ENCODE measurements around the gene DDX47. TPM values are rescaled to one million over a fixed set of nuclear protein-coding genes. Genes with fewer than 3 reads are reported as not detected.
"Not testable (repeated sequence)": the region's sequence is repeated elsewhere in the genome, so short reads cannot be mapped to it uniquely, and the experiment has no call there.

Gene DDX47
- total RNA-seq, 1 experiment from 2014 or later, result 46.9 TPM

DNA sequence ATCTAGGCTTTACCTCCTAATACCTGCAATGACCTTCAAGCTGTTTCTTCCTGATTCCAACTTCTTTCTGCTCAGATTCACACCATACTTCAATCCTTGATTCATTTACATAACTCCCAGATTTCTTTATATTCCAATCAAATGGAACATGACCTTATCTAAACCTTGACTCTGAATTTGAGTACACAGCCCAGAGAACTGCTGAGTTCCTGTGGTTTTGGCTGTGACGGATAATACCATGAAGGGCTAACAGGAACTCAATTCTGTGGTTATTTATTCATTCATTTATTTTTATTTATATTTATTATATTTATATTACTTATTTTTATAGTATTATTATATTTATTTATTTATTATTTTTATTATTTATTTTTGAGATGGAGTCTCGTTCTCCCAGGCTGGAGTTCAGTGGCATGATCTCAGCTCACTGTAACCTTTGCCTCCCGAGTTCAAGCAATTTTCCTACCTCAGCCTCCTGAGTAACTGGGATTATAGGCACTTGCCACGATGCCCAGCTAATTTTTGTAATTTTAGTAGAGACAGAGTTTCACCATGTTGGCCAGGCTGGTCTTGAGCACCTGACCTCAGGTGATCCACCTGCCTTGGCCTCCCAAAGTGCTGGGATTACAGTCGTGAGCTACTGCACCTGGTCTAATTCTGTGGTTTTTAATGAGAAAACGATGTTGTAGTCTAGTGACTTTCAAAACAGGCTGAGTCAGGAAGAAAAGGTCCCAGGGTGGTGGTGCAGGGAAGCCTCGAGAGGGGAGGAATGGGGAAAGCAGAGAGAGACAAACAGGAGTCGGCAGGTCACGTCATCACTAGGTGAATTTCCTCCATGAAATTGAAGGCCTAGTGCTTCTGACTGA lies 16.0 kb upstream of the DDX47 start:
- DNase-seq (ENCODE audit: low spot score), result no peak

DNA sequence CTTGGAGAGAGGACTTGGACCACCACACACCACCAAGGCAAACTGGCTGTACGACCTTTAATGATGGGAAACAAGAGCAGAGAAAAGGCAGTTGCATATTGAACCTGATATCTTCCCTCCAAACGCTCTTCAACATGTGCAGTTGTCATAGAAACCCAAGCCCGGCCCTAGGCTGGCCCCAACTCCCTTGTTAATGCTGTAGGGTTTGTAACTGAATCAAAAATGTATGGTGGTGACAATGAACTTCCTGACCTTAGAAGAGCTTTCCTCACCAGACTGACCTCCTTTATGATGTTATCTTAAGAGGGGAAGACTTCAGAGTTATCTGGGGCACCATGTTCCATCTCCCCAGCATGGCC lies 15.4 kb upstream of the DDX47 start:
- DNase-seq (ENCODE audit: low spot score), result no peak

DNA sequence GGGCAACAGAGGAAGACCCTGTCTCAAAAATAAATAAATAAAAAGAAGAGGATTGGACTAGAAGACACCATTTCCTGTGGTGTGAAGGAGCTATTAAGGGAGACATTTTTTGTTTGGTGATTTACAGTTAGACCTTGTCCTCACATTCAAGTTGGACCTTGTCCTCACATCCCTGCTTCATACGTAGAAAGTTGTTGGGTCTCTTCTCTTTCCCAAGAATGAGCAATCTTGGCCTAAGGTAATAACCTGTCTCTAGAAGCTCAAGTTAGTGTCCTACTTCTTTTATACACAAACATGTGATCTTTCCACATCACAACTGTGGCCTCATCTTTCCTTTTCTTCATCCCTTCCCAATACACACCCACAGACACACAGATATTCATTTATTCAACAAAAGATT lies 14.7 kb upstream of the DDX47 start:
- DNase-seq (ENCODE audit: low spot score), result no peak

DNA sequence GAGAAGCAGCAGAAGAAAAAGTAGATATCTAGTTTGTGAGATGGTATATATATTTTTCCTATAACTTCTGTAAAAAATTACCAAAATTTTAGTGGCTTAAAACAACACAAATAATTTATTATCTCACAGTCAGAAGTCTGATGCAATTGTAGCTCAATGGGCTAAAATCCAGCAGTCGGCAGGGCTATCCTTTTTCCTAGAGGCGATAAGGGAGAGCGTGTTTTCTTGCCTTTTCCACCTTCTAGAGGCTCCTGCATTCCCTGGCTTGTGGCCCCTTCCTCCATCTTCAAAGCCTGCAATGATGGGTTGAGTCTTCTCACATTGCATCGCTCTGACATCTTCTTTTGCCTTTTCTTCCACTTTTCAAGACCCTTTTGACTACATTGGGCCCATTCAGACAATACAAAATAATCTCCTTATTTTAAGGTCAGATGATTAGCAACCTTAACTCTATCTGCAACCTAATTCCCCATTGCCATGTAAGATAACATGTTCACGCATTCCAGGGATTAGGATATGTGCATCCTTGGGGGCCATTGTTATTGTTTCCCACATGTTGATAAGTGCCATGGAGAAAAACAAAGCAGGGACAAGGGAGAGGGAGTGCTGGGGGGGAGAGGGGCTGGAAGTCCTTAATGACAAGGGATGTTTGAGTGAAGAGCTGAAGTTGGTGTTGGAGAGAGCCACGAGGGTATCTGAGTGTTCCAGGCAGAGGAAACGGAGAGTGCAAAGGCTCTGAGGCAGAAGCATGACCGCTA lies 13.8 kb upstream of the DDX47 start:
- DNase-seq (ENCODE audit: low spot score), result no peak

DNA sequence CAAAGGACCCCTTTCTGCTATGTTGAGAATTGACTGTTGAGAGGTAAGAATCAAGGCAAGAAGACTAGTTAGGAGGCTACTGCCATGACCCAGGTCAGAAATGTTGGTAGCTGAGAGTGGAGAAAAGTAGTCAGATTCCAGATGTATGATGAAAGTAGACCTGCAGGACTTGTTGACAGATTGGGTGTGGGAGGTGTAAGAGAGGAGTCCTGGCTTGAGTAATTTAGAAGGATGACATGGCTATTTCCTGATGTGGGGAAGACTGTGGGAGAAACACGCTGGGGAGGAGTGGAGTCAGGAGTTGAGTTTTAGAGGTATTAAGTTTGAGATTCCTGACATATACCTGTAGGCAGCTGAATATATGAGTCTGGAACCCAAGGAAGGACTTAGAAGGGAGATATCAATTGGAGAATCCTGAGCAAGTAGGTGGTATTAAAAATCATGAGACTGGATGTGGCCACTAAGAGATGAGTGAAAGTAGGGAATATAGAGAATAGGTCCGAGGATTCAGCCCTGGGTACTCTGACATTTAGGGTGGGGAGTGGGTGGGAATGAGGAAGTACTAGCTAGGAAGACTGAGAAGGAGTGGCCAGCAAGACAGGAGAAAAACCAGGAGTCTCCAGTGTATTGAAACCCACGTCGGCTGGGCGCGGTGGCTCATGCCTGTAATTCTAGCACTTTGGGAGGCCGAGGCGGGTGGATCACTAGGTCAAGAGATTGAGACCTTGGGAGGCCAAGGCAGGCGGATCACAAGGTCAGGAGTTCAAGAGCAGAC lies 12.6 kb upstream of the DDX47 start:
- DNase-seq (ENCODE audit: low spot score), result peak; percentile 22

DNA sequence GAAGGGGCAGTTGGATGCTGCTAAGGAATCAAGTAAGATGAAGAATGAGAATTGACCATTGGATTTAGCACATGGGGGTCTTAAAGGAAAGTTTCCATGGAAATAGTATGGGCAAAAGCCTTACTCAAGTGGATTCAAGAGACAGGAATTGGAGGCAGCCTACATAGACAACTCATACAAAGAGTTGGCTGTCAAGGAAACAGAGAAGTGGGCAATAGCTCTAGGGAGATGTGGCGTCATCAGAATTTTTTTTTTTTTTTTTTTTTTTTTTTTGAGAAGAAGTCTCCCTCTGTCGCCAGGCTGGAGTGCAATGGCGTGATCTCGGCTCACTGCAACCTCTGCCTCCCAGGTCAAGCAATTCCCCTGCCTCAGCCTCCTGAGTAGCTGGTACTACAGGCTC lies 11.5 kb upstream of the DDX47 start:
- not testable (repeated sequence) for DNase-seq (ENCODE audit: low spot score)

DNA sequence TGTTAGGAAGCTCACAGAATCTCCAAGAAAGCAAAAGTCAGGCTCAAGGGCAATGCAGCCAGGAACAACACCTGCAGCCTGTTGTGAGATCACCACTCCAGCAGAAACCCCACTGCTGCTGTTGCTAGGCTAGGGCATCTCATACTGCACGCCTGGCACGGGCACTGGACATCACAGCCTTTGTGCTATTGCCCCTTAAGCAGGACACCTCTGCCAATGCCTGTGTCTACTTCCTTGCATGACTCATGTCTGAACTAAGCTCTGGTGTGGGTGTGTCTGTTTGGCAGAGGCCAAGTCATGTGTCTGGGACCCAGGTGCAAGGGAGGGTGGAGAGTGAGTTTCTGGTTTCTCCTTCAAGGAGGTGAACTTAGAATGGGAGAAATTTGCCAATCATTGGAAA lies 10.0 kb upstream of the DDX47 start:
- peak; percentile 93 for DNase-seq (ENCODE audit: low spot score)

DNA sequence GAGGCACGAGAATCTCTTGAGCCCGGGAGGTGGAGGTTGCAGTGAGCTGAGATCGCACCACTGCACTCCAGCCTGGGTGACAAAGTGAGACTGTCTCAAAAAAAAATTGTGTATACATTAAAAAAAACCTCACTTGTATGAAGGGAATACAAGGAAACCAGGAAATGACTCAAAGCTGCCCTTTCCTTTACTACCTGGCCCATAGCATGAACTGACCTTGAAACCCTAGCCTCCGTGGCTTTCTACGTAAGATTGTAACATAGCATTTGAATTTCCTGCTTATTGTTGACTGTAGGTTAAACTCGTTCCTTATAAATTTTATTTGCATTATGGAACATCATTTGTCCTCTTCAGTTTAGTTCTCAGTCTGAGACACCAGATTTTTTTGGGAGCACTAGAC lies 9.1 kb upstream of the DDX47 start:
- peak; percentile 72 for DNase-seq (ENCODE audit: low spot score)

DNA sequence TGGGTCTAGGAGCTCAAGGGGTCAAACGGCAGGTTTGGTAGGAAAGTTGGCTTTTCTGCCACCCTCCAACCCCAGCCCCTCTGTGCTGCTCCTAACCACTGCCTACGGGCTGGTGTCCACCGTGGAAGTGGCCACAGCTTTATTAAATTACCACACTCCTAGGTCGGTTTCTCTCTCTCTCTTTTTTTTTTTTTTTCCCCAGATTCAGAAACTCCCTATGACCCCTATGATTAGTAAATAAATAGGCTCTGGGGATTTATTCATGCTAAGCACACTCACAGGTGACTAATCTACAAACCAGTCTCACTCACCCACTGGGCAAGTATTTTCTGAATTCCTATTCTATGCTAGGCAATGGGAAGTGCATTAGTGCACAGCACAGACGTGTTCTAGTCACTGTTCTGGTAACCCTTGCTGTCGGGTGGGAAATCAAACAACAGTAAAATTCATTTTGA lies 8.7 kb upstream of the DDX47 start:
- DNase-seq (ENCODE audit: low spot score), result peak; percentile 75

DNA sequence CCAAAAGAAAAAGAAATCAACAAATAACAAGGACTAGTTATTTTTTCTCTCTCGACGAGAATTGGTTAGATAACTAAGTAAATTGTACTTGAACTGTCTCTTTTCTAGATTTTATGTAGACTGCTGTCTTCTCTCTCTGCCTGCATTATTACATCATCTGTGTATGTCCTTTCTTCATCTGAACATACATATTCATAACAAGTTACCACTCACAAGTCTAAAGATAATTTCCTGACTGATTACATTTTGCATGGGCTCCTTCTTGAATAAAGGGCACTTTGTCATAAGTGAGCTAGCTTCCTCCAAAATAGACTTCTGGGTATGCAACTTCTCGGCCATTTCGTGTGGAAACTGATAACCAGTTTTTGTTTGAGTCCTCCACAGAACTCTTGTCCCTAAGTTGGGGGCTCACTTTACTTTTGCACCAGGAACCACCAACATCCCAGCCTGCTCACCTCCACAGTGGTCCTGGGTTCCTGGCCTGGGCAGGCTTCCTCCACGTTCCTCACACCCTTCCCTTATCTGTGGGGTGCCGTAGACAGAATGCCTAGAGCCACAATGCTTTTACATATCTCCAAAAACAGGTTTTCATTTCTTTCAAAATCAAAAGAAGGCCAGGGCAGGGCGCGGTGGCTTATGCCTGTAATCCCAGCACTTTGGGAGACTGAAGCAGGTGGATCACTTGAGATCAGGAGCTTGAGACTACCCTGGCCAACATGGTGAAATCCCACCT lies 6.2 kb upstream of the DDX47 start:
- no peak for DNase-seq (ENCODE audit: low spot score)

DNA sequence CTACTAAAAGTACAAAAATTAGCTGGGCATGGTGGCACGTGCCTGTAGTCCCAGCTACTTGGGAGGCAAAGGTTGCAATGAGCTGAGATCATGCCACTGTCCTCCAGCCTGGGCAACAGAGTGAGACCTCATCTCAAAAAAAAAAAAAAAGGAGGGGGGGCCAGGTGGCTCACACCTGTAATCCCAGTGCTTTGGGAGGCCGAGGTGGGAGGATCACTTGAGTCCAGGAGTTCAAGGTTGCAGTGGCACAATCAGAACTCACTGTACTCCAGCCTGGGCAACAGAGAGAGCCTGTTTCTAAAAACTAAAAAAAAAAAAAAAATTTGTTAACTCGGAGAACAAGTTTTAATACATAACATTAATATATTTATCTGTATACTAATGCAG lies 5.6 kb upstream of the DDX47 start:
- DNase-seq (ENCODE audit: low spot score), result not testable (repeated sequence)

DNA sequence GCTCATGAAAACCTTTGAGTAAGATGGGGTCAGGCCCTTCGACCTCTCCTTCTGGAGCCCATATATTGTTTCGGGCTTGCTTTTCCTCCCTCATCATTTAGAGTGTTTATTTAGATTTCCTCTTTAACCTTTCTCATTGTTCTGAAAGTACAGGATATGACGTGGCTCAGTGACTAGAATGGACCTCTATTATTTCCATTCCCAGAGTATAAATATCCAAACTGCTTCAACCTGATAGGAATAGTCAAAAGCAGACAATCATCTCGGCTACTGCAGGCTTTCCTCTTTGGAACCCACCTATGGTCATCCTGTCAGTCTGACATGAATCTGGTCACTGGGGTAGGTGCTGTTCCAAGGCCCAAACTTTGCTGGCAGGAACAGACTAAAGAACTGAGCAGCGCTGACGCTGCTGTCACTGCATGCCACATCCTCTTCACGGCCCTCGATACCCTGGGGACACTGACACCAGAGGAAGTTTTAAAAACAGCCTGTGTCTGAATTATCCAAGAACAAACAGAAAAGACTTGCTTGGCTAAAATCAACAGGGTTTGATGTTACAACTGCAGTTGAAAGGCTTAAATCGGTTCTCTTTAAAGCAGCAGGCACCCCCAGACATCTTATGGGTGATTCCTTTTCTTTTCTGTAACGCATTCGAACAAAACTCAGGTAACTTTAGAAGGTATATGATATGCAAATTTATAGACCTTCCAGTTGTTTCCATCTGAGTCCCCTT lies 5.0 kb upstream of the DDX47 start:
- no peak for DNase-seq (ENCODE audit: low spot score)

DNA sequence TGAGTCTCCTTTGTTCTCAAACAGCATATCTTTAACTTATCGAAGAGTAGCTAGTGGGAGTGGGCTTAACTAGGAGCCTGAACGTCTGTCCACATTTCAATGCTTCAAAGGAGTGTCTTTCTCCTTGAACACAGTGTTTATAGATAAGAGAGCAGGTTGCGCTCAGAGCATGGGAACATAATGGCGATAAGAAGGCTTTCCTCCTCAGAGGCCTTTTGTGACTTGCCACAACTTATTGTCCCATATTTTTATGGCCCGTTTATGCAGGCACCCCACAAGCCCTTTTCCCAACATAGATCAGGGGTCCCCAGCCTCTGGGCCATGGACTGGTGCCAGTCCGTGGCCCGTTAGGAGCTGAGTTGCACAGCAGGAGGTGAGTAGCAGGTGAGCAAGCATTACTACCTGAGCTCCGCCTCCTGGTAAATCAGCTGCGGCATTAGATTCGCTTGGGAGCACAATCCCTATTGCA lies 2.6 kb upstream of the DDX47 start:
- no peak for DNase-seq (ENCODE audit: low spot score)

DNA sequence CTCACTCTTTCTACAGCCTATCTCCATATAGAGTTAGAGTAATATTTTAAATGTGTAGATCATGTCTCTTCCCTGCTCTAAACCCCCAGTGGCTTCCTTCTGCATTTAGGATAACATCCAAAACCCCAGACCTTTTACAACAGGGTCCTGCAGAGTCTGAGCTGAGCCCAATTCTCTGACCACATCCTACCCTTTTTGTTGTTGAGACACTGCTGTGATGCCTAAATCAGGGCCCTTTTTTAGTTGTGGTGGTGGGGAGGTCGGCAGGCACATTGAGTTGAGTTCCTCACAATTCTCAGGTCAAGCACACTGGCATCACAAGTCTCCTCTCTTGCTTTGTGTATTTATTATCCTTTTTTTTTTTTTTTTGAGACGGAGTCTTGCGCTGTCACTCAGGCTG lies 1.8 kb upstream of the DDX47 start:
- no peak for DNase-seq (ENCODE audit: low spot score)

DNA sequence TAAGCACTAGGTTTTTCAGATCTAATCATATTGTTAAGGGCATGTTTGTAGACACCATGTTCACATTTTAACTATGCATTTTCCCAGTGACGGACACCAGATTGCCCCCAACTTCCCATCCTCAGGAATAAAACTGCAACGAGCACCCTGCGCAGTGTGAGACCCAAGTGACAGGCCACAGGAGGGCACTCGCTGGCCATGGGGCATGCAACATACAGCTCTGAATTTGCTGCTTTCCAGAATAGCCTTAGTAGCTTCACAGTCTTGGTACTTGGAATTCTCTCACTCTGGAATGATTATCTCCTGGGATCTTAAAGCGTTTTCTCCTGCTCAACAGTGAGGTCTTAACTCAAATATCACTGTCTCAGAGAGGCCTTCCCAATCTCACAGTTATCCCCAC lies 972 bp upstream of the DDX47 start:
- peak; percentile 82 for DNase-seq (ENCODE audit: low spot score)

DNA sequence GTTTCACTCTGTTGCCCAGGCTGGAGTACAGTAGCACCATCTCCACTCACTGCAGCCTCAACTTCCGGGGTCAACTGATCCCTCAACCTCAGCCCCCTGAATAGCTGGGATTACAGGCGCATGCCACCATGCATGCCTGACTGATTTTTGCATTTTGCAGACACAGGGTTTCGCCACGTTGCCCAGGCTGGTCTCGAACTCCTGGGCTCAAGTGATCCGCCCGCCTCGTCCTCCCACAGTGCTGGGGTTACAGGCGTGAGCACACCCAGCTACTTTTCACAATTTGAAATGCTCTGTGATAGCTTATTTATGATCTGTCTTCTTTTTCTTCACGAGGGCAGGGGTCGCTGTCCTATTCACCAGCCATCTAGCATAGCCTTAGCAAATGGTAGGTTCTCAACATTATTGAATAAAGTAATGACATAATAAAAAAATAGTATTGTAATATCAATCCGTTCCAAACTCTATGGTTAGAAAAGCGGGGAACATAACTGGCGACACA lies 477 bp upstream of the DDX47 start:
- DNase-seq (ENCODE audit: low spot score), result no peak

DNA sequence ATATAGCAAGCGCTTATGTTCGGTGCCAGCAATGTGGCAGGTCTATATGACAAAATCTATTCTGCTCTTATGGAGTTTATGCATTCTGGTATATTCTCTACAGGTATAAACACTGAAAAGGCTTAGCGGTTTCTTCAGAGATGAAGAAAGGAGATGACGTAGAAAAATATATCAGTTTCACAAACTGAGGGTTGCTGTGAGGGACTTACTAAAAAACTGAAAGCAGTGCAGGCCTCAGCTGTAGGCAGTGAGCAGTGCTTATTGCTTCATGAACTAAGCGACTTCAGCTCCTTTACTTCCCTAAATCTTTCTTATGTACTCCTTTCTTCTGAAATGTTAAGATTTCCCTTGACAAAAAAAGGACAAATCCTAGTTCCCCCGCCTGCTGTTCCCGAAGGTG lies 4.5 kb downstream of the DDX47 start:
- no peak for DNase-seq (ENCODE audit: low spot score)

DNA sequence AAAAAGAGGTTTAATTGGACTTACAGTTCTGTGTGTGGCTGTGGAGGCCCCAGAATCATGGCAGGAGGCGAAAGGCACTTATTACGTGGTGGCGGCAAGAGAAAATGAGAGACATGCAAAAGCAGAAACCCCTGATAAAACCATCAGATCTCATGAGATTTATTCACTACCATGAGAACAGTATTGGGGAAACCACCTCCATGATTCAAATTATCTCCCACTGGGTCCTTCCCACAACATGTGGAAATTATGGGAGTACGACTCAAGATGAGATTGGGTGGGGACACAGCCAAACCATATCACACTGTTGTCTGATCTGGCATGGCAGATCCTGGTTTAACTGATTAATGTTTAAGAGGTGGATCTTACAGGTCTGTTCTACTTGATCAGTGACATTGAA lies 5.6 kb downstream of the DDX47 start:
- no peak for DNase-seq (ENCODE audit: low spot score)

DNA sequence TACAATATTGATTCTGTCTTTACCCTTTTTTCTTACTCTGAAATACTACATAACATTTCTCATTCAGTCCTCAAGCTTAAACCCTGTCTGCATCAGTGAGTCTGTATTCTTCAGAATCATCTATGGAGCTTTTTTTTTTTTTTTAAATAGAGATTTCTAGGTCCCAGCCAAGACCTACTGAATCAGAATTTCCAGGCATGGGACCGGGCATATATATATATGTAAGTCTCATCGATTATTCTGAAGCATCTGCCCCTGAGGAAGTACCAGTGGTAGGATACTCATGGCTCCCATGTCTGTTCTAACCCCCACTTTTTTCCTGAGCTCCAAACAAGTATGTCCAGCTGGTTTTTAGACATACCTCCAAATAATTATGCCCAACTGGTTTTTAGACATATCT lies 6.1 kb downstream of the DDX47 start:
- no peak for DNase-seq (ENCODE audit: low spot score)

DNA sequence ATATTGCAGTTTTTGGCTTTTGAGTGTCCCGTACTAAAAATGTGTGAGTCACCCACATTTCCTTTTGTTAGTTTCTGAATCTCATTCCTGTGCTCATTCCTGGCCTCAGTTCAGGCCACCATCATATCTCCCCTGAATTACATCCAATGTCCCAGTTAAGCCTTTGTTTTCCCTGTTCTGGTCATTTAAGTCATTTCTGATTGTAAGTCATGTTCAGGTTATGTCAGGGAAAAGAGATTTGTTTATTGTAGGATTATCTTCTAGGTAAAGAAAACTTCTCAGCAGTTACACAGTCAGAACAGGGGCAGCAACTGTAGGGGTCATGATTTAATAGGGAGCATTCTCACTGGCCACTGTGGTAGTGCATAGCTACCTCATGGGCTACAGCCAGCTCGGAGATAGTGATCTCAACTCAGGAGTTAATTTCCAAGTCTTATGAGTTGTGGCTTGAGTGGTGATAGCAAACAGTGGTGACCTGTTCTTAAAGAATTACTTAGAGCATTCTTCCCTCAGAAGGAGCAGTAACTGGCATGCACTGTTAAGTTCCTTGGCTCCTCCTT lies 6.7 kb downstream of the DDX47 start:
- DNase-seq (ENCODE audit: low spot score), result peak; percentile 73
